Retinal pigment epithelial cell (primary cell): ENCODE results near the gene SLC8A2.

Experiments used
- DNase-seq: peaks from one replicate; pipeline ENCODE4 v3.0.0-alpha.2; 2010; ENCODE audit warnings: low read depth
- H3K4me3 ChIP-seq: 2 replicates; pipeline ENCODE4 v1.5.1; 2011; ENCODE audit warnings: mild to moderate bottlenecking, low read length, control low read depth, moderate library complexity
- TF ChIP-seq, protein P1 (sequence below): conservative IDR thresholded peaks from 2 replicates; pipeline ENCODE4 v1.5.1; 2011; ENCODE audit warnings: low read depth, low read length, control low read depth, inconsistent platforms

Gene SLC8A2

DNA sequence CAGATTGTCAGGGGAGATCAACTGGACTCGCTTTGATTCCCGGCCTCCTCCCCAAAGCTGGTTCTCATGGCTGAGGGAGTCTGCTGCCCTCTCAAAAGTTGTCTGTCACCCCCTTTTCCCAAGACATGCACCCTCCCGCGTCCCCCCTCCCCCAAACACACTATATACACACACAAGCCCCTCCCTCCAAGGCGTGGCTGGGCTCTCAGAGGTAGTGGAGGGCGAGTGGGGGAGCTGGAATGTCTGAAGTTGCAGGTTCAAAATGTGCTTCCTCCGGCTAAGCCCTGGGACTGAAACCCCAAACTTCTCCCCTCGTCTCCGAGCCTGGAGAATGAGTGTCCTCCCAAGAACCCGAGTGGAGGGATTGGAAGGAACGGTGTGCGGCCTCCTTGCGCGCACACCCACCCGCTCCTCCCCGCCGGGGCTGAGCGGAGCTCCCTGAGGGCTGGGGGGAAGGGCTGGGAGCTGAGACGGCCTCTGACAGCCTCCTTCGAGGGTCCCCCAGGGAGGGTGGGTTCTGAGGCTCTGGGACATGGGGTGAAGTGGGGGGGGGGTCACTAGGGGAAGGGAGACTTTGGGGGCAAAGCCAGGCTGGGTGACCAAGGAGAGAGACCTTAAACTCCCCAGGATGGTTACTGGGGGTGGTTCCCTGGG, 42.4 kb downstream of the SLC8A2 start:
- H3K4me3 ChIP-seq = no peak overlapping the region
- no peak for DNase-seq
- TF ChIP-seq, protein P1, sequence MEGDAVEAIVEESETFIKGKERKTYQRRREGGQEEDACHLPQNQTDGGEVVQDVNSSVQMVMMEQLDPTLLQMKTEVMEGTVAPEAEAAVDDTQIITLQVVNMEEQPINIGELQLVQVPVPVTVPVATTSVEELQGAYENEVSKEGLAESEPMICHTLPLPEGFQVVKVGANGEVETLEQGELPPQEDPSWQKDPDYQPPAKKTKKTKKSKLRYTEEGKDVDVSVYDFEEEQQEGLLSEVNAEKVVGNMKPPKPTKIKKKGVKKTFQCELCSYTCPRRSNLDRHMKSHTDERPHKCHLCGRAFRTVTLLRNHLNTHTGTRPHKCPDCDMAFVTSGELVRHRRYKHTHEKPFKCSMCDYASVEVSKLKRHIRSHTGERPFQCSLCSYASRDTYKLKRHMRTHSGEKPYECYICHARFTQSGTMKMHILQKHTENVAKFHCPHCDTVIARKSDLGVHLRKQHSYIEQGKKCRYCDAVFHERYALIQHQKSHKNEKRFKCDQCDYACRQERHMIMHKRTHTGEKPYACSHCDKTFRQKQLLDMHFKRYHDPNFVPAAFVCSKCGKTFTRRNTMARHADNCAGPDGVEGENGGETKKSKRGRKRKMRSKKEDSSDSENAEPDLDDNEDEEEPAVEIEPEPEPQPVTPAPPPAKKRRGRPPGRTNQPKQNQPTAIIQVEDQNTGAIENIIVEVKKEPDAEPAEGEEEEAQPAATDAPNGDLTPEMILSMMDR = no peak

DNA sequence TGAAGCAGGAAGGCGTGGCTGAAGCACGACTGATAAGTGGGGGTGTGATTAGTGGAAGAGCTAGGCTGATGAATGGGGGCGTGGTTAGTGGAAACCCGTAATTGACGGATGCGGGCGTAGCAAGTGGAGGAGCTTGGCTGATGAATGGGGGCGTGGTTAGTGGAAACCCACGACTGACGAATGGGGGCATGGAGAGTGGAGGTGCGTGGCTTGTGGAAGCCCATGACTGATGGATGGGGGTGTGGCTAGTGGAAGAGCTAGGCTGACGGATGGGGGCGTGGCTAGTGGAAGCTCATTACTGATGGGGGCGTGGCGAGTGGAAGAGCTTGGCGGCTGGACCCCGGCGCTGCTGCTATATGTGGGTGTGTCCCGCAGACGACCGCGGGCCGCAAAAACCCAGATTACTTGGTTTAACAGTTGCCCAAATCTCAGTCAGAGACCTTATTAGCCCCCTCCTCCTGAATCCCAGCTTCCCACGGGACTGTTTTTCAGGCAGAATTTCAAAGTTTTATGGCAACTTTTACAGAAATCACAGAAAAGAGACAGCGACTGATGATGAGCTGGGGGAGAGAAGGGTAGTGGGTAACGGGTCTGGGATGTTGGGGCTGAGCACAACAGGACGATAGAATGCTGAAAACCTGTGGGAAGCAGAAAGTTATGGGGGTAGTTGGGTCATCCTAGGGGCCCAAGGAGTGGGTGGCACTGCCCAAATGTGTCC, 43.4 kb downstream of the SLC8A2 start:
- peak; percentile 90 for DNase-seq
- TF ChIP-seq, protein P1 = no peak
- H3K4me3 ChIP-seq = peak overlapping the region; percentile 32

DNA sequence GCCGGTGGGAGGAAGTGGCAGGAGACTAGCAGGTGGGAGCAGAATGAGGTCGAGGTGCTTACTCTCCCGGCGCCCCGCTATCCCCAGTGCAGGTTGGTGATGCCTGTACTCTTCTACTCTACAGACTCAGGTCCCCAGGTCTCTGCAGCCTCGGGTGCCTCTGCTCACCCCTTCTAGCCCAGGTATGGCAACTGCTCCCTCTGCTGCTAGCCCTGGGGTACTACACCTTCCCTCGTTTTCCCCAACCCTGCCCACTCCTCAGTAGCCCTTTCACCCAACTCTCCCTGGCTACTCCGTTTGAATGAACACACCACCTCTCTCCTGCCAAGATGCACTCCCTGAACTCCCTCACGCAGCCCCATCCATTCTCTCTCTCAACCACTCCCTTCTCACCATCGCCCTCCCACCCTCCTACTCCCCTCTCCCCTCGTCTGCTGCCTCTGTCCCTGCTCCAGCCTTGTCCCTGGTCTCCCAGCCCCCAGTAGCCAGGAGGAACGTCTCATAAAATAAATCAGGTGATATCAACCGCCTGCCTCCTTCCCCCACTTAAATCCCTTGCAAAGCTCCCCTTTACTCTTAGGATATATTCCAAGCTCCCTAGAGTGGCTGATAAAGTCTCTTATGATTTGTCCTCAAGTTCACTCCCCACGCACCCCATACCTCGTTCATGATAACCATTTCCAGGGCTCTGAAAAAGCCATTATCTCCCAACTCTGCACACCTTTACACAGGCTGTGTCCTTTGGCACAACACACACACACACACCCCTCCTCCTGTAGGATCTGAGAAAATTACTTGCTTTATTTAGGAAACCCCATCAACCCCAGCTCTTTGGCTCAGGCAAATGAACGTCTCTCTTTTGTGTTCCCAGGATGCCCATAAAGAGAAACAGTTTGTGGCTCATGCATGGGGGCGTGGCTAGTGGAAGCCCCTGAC, 44.2 kb downstream of the SLC8A2 start:
- TF ChIP-seq, protein P1 = peak; percentile 97
- DNase-seq = no peak
- H3K4me3 ChIP-seq = peak overlapping the region; percentile 21

DNA sequence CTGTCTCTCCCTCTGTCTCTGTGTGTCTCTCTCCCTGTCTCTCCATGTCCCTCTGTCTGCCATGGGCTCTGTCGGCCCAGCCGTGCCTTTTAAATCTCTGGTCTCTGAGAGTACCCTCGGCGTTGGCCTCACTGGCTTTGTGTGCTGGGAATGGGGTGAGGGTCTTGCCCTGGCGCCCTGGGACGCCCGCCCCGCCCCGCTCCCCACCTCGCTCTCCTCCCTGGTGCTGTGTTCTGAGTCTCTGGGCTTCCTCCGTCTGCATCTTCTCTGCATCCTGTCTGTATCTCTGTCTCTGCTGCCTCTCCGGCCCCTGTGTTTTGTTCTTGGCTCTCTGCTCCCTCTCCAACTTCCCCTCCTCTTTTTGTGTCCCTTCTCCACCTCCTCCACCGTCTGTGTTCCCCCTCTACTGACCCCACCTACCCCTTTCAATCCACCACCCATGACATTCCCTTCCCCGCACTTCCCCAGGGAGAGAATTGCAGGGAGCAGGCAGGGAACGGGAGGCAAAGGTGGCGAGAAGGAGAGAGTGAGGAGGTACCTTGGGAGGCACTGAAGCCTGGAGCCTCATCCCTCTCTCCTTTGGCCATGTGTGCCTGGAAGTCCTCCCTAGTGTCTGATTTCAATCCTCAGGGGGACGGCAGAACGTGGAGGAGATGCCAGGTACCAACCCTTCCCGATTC, 48.4 kb downstream of the SLC8A2 start:
- no peak overlapping the region for H3K4me3 ChIP-seq
- no peak for DNase-seq
- TF ChIP-seq, protein P1 = no peak

DNA sequence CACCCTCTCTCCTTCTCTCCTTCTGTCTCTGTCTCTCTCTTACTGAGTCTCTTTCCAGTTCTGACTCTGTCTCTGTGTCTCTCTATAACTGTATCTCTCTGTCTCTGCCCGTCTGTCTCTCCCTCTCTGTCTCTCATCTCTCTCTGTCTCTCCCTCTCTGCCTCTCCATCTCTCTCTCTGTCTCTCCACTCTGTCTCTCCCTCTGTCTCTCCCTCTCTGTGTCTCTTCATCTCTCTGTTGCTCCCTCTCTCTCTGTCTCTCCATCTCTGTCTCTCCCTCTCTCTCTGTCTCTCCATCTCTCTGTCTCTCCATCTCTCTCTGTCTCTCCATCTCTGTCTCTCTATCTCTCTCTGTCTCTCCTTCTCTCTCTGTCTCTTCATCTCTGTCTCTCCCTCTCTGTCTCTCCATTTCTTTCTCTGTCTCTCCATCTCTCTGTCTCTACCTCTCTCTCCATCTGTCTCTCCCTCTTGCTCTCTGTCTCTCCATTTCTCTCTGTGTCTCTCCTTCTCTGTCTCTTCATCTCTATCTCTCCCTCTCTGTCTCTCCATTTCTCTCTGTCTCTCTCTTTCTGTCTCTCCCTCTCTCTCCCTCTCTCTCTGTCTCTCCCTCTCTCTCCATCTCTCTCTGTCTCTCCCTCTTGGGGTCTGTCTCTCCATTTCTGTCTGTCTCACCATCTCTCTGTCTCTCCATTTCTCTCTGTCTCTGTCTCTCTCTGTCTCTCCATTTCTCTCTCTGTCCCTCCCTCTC, 49.1 kb downstream of the SLC8A2 start:
- TF ChIP-seq, protein P1 = no peak
- no peak overlapping the region for H3K4me3 ChIP-seq
- DNase-seq = no peak

DNA sequence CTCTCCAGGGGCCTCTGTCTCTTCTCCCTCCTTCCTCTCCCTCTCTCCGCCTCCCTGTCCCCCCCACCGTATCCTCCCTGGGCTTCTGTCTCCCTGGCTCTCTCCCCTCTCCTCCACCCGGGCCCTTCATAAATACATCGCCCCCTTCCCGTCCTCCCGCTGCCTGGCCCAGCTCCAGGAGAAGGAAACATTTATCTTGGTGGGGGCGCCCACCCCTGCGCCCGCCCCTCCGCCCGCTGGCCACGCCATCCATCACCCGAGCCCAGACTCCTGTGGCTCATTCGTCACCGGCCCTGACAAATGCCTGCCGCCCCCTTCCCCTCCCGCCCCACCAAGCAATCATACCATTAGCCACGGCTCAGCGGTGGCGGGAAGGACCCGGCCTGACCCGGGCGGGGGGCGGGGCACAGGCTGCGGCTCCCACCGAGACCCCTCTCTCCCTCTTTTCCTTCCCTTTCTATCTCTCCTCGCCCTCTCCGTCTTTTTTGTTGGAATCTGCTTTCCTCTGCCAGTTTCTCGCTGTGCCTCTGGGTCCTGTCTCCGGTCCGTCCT, 49.8 kb downstream of the SLC8A2 start:
- TF ChIP-seq, protein P1 = no peak
- DNase-seq = no peak
- H3K4me3 ChIP-seq = no peak overlapping the region
